Uterus (tissue), 4 donors: ENCODE data around the gene DPYSL5. TPM values are rescaled to one million over a fixed set of nuclear protein-coding genes. Genes with fewer than 3 reads are reported as not detected.

Source experiments
- DNase-seq, 2 donors: peaks; one replicate each; pipeline ENCODE4 v3.0.0-alpha.2; 2019 to 2020
- H3K27ac ChIP-seq, 2 donors: fragments of 200-600 bp; sonication (generic); 1 replicate in 1 of 2; 2 replicates in 1 of 2; pipeline ENCODE4 v1.5.1; 2016 to 2018
- H3K27me3 ChIP-seq, 2 donors: fragments of 200-600 bp; sonication (generic); one replicate each; pipeline ENCODE4 v1.5.1; 2018 to 2019; ENCODE audit warnings: control low read depth in 1 of 2
- H3K36me3 ChIP-seq, 2 donors: fragments of 200-600 bp; sonication (generic); one replicate each; pipeline ENCODE4 v1.5.1; 2019; ENCODE audit warnings: control low read depth in 1 of 2
- H3K4me1 ChIP-seq, 2 donors: fragments of 200-600 bp; sonication (generic); one replicate each; pipeline ENCODE4 v1.5.1; 2018 to 2019; ENCODE audit warnings: control low read depth in 1 of 2
- H3K4me3 ChIP-seq, 2 donors: fragments of 200-600 bp; sonication (generic); 1 replicate in 1 of 2; 2 replicates in 1 of 2; pipeline ENCODE4 v1.5.1; 2018 to 2019; ENCODE audit warnings: mild to moderate bottlenecking in 1 of 2
- H3K9me3 ChIP-seq, 2 donors: fragments of 200-600 bp; sonication (generic); one replicate each; pipeline ENCODE4 v1.5.1; 2019; ENCODE audit warnings: control low read depth in 1 of 2
- POLR2A ChIP-seq, 2 donors: fragments of 450-650 bp; IDR thresholded peaks; one replicate each; pipeline ENCODE4 v1.6.1; 2016; ENCODE audit warnings: antibody characterized with exemption in 2 of 2, mild to moderate bottlenecking in 1 of 2, moderate library complexity in 1 of 2
- intact Hi-C: fragments of 100-400 bp; cut with DNase I; formaldehyde crosslinking; loops from one replicate; pipeline ENCODE4 v1.15.1; 2023; ENCODE audit warnings: low total_unique reads
- total RNA-seq, 4 donors: library from RNA; depleted of rRNA in 3 of 4; stranded (reverse); fragments of >200 nt in 3 of 4; gene quantifications; one replicate each; pipeline versions ENCODE4 v1.1.0 to v1.2.4, GENCODE V29; 2014 to 2023
- TF ChIP-seq, protein P1 (sequence below), 4 experiments: fragments of 200-600 bp in 2 of 4; fragments of 450-650 bp in 2 of 4; sonication (generic) in 2 of 4; IDR thresholded peaks; one replicate each; pipeline ENCODE4 v1.5.1; 2016 to 2019; ENCODE audit warnings: antibody characterized with exemption in 4 of 4, mild to moderate bottlenecking in 2 of 4, moderate library complexity in 1 of 4
- donor health status: DM: yes; HTN: yes; CAD: no.

Gene DPYSL5
- total RNA-seq, 4 donors from 2014 or later: 1.8 TPM; not detected in 3

- Histone ChIP-seq H3K36me3 (no peaks in the 10 kb centered on the region), H3K4me3 (no peak overlapping the region), H3K9me3 (no peaks in the 10 kb centered on the region), H3K27me3 (peaks cover 0 to 9% of the 10 kb centered on the region in 2 donors), H3K4me1 (no peaks in the 10 kb centered on the region), H3K27ac (no peak overlapping the region)
- TF ChIP-seq, protein P1, sequence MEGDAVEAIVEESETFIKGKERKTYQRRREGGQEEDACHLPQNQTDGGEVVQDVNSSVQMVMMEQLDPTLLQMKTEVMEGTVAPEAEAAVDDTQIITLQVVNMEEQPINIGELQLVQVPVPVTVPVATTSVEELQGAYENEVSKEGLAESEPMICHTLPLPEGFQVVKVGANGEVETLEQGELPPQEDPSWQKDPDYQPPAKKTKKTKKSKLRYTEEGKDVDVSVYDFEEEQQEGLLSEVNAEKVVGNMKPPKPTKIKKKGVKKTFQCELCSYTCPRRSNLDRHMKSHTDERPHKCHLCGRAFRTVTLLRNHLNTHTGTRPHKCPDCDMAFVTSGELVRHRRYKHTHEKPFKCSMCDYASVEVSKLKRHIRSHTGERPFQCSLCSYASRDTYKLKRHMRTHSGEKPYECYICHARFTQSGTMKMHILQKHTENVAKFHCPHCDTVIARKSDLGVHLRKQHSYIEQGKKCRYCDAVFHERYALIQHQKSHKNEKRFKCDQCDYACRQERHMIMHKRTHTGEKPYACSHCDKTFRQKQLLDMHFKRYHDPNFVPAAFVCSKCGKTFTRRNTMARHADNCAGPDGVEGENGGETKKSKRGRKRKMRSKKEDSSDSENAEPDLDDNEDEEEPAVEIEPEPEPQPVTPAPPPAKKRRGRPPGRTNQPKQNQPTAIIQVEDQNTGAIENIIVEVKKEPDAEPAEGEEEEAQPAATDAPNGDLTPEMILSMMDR (IDR thresholded peaks at IDR 0.05): no peak
- TF ChIP-seq POLR2A (IDR thresholded peaks at IDR 0.05): no peak
- no peak for DNase-seq
- intact Hi-C loops: no loop called here
Measured at GRCh38 chr2:26914659-26915310, 66.9 kb downstream of the DPYSL5 start.

- peaks cover 0 to 9% of the 10 kb centered on the region in 2 donors for H3K27me3 ChIP-seq
- TF ChIP-seq, protein P1 (IDR thresholded peaks at IDR 0.05): no peak
- no peak for TF ChIP-seq POLR2A (IDR thresholded peaks at IDR 0.05)
Measured at GRCh38 chr2:26915316-26915715, 67.4 kb downstream of the DPYSL5 start.

GRCh38 chr2:26916128-26916692 is 68.3 kb downstream of the DPYSL5 start:
- Histone ChIP-seq H3K27me3 (peaks cover 0 to 9% of the 10 kb centered on the region in 2 donors), H3K36me3 (no peaks in the 10 kb centered on the region), H3K4me1 (no peaks in the 10 kb centered on the region), H3K27ac (no peak overlapping the region), H3K4me3 (no peak overlapping the region), H3K9me3 (no peaks in the 10 kb centered on the region)
- intact Hi-C loops: no loop called here
- TF ChIP-seq, protein P1 (IDR thresholded peaks at IDR 0.05): no peak
- TF ChIP-seq POLR2A (IDR thresholded peaks at IDR 0.05): no peak
- no peak for DNase-seq

More at GRCh38 chr2:26915316-26915715, 67.4 kb downstream of the DPYSL5 start:
- H3K4me1 ChIP-seq: no peaks in the 10 kb centered on the region
- DNase-seq: no peak
- H3K36me3 ChIP-seq: no peaks in the 10 kb centered on the region
- intact Hi-C loops: no loop called here
- H3K27ac ChIP-seq: no peak overlapping the region
- H3K4me3 ChIP-seq: no peak overlapping the region
- H3K9me3 ChIP-seq: no peaks in the 10 kb centered on the region

DNA sequence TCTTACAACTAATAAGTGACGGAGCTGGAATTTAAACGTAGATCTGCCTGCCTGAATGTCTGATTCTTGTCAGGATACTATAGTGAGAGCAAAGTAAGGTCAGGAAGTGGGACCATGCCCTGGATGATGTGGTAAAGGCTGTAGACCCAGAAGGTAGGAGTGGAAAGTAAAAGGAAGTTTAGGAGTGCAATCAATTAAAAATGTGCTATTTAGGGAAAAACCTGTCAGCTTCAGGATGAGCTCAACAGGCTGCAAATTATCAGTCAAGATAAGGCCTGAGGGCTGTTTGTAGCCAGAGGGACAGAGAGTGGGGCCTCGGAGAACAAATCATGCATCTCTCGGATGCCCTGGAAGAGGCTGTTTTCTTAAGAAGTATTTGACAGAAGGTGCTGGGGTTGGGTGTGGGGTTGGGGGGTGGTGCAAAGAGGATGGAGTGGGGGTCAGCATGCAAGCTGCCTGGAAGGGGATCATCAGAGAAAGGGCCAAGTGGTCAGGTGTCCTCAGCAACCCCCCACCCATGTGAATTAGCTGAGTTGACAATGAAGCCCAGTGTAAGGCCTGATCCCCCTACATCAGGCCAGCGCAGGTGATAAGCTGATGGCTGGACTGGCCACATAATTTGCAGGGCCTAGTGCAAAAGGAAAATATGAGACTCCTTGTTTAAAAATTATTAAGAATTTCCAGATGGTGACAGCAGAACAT is 69.4 kb downstream of the DPYSL5 start:
- no peak for TF ChIP-seq POLR2A (IDR thresholded peaks at IDR 0.05)
- TF ChIP-seq, protein P1 (IDR thresholded peaks at IDR 0.05): no peak
- intact Hi-C loops: no loop called here
- Histone ChIP-seq H3K36me3 (no peaks in the 10 kb centered on the region), H3K4me3 (no peak overlapping the region), H3K27me3 (peaks cover 0 to 5% of the 10 kb centered on the region in 2 donors), H3K27ac (no peak overlapping the region), H3K4me1 (no peaks in the 10 kb centered on the region), H3K9me3 (no peaks in the 10 kb centered on the region)
- DNase-seq: no peak

GRCh38 chr2:26921323-26921722 is 73.4 kb downstream of the DPYSL5 start:
- Histone ChIP-seq H3K4me1 (no peaks in the 10 kb centered on the region), H3K9me3 (no peaks in the 10 kb centered on the region), H3K36me3 (no peaks in the 10 kb centered on the region), H3K4me3 (no peak overlapping the region), H3K27me3 (no peaks in the 10 kb centered on the region), H3K27ac (no peak overlapping the region)
- no peak for DNase-seq
- intact Hi-C loops: no loop called here
- TF ChIP-seq, protein P1 (IDR thresholded peaks at IDR 0.05): no peak
- no peak for TF ChIP-seq POLR2A (IDR thresholded peaks at IDR 0.05)
